ENCODE data around the gene CPM.

The CPM gene

GRCh38 chr12:68871921-68872320 is 61.0 kb downstream of the CPM start:
- no peak overlapping the region for H3K4me3 ChIP-seq (ENCODE audit: low read depth, low read length)
- peak; percentile 75 for TF ChIP-seq CTCF (conservative IDR thresholded peaks at IDR 0.05; ENCODE audit: low read depth, low read length)
- peak; percentile 77 for DNase-seq (ENCODE audit: low read depth)

GRCh38 chr12:68871396-68871795 is 61.6 kb downstream of the CPM start:
- no peak for TF ChIP-seq CTCF (conservative IDR thresholded peaks at IDR 0.05; ENCODE audit: low read depth, low read length)
- H3K4me3 ChIP-seq (ENCODE audit: low read depth, low read length): no peak overlapping the region
- no peak for DNase-seq (ENCODE audit: low read depth)

GRCh38 chr12:68870443-68870842 is 62.5 kb downstream of the CPM start:
- no peak overlapping the region for H3K4me3 ChIP-seq (ENCODE audit: low read depth, low read length)
- no peak for DNase-seq (ENCODE audit: low read depth)
- TF ChIP-seq CTCF (conservative IDR thresholded peaks at IDR 0.05; ENCODE audit: low read depth, low read length): no peak

GRCh38 chr12:68870011-68870410 is 63.0 kb downstream of the CPM start:
- no peak overlapping the region for H3K4me3 ChIP-seq (ENCODE audit: low read depth, low read length)
- no peak for TF ChIP-seq CTCF (conservative IDR thresholded peaks at IDR 0.05; ENCODE audit: low read depth, low read length)
- DNase-seq (ENCODE audit: low read depth): no peak

GRCh38 chr12:68868043-68868790 is 64.8 kb downstream of the CPM start:
- DNase-seq (ENCODE audit: low read depth): no peak
- no peak overlapping the region for H3K4me3 ChIP-seq (ENCODE audit: low read depth, low read length)
- TF ChIP-seq CTCF (conservative IDR thresholded peaks at IDR 0.05; ENCODE audit: low read depth, low read length): no peak

GRCh38 chr12:68867606-68868005 is 65.4 kb downstream of the CPM start:
- no peak for DNase-seq (ENCODE audit: low read depth)
- no peak overlapping the region for H3K4me3 ChIP-seq (ENCODE audit: low read depth, low read length)
- no peak for TF ChIP-seq CTCF (conservative IDR thresholded peaks at IDR 0.05; ENCODE audit: low read depth, low read length)

- no peak overlapping the region for H3K4me3 ChIP-seq (ENCODE audit: low read depth, low read length)
- no peak for DNase-seq (ENCODE audit: low read depth)
- TF ChIP-seq CTCF (conservative IDR thresholded peaks at IDR 0.05; ENCODE audit: low read depth, low read length): no peak
Measured at GRCh38 chr12:68866950-68867349, 66.0 kb downstream of the CPM start.
